HepG2 (cell line): ENCODE results near the gene PMFBP1. TPM values are rescaled to one million over a fixed set of nuclear protein-coding genes. Genes with fewer than 3 reads are reported as not detected.

Experiments
- ARHGAP35 ChIP-seq: sonication (generic); formaldehyde crosslinking; IDR thresholded peaks from 2 replicates; pipeline ENCODE4 v1.9.0; 2022; ENCODE audit warnings: mild to moderate bottlenecking, inconsistent platforms, moderate library complexity, missing genetic modification reagents, borderline replicate concordance
- CREM ChIP-seq, 2 experiments: sonication (generic) in 1 of 2; formaldehyde crosslinking in 1 of 2; IDR thresholded peaks; 2 replicates each; pipeline versions ENCODE4 v1.4.0 to v1.6.1; 2016 to 2020; ENCODE audit warnings: antibody characterized with exemption in 1 of 2, mild to moderate bottlenecking in 1 of 2, missing genetic modification reagents in 1 of 2
- DMAP1 ChIP-seq: IDR thresholded peaks from 2 replicates; pipeline ENCODE4 v1.6.1; 2016
- EZH2 ChIP-seq: conservative IDR thresholded peaks from 2 replicates; pipeline ENCODE4 v1.6.1; 2012; ENCODE audit warnings: mild to moderate bottlenecking, low read depth, low read length, moderate library complexity
- GATA4 ChIP-seq: sonication (generic); IDR thresholded peaks from 2 replicates; pipeline ENCODE4 v1.6.1; 2016; ENCODE audit warnings: antibody characterized with exemption, low read depth, borderline replicate concordance
- GTF3A ChIP-seq: sonication (generic); formaldehyde crosslinking; conservative IDR thresholded peaks from 2 replicates; pipeline ENCODE4 v1.4.0; 2020; ENCODE audit warnings: mild to moderate bottlenecking, missing genetic modification reagents
- IRF2 ChIP-seq: IDR thresholded peaks from 2 replicates; pipeline ENCODE4 v1.6.1; 2018; ENCODE audit warnings: missing genetic modification reagents, missing compliant biosample characterization
- MIER3 ChIP-seq: IDR thresholded peaks from 2 replicates; pipeline ENCODE4 v1.6.1; 2016; ENCODE audit warnings: missing compliant biosample characterization, borderline replicate concordance
- MTF2 ChIP-seq: sonication (generic); formaldehyde crosslinking; IDR thresholded peaks from 2 replicates; pipeline ENCODE4 v1.5.0; 2020; ENCODE audit warnings: missing genetic modification reagents, borderline replicate concordance
- NR2C2 ChIP-seq: sonication (generic); formaldehyde crosslinking; IDR thresholded peaks from 2 replicates; pipeline ENCODE4 v1.4.0; 2020; ENCODE audit warnings: missing genetic modification reagents, mild to moderate bottlenecking, moderate library complexity, borderline replicate concordance
- POLR2AphosphoS5 ChIP-seq: IDR thresholded peaks from 2 replicates; pipeline ENCODE4 v1.6.1; 2012; ENCODE audit warnings: low read depth, low read length
- RARG ChIP-seq: sonication (generic); formaldehyde crosslinking; IDR thresholded peaks from 2 replicates; pipeline ENCODE4 v1.4.0; 2020; ENCODE audit warnings: low read depth, mild to moderate bottlenecking, missing genetic modification reagents
- TAF1 ChIP-seq: sonication (generic); formaldehyde crosslinking; IDR thresholded peaks from 2 replicates; pipeline ENCODE4 v1.4.0; 2020; ENCODE audit warnings: missing genetic modification reagents
- TRIM24 ChIP-seq: sonication (generic); formaldehyde crosslinking; IDR thresholded peaks from 2 replicates; pipeline ENCODE4 v1.8.0; 2022; ENCODE audit warnings: mild to moderate bottlenecking, missing genetic modification reagents
- ZFP1 ChIP-seq: IDR thresholded peaks from 2 replicates; pipeline ENCODE4 v1.6.1; 2016
- ZNF230 ChIP-seq: sonication (generic); formaldehyde crosslinking; IDR thresholded peaks from 2 replicates; pipeline ENCODE4 v1.4.0; 2020; ENCODE audit warnings: mild to moderate bottlenecking, missing genetic modification reagents
- ZNF550 ChIP-seq: sonication (generic); formaldehyde crosslinking; IDR thresholded peaks from 2 replicates; pipeline ENCODE4 v1.4.0; 2020; ENCODE audit warnings: mild to moderate bottlenecking, missing genetic modification reagents, borderline replicate concordance
- ZNF768 ChIP-seq: sonication (generic); formaldehyde crosslinking; IDR thresholded peaks from 2 replicates; pipeline ENCODE4 v1.4.0; 2020; ENCODE audit warnings: missing genetic modification reagents
- polyA plus RNA-seq, 8 experiments: library from polyadenylated mRNA; depleted of rRNA in 3 of 8; stranded (reverse) in 7 of 8; unstranded in 1 of 8; fragments of >200 nt; fragmentation: Illumina TruSeq in 4 of 8; extraction: Trizol in 4 of 8; gene quantifications; 2 replicates each; pipeline versions ENCODE4 v1.2.1 to v1.2.3, GENCODE V29; 2011 to 2016; ENCODE audit warnings: low read depth in 4 of 8, missing spikeins in 1 of 8, mixed read lengths in 1 of 8; ENCODE audit not compliant: insufficient read depth in 1 of 8
- total RNA-seq, 5 experiments: library from RNA; depleted of rRNA; stranded (reverse); fragments of >200 nt; fragmentation: Illumina TruSeq; extraction: Trizol; gene quantifications; 2 replicates each; pipeline ENCODE4 v1.2.3, GENCODE V29; 2016; ENCODE audit warnings: low read depth in 1 of 5
- TF ChIP-seq, protein P1 (sequence below): sonication (generic); formaldehyde crosslinking; IDR thresholded peaks from 2 replicates; pipeline ENCODE4 v1.8.0; 2022; ENCODE audit warnings: mild to moderate bottlenecking, missing genetic modification reagents, borderline replicate concordance
- TF ChIP-seq, protein P2 (sequence below): sonication (generic); formaldehyde crosslinking; IDR thresholded peaks from 2 replicates; pipeline ENCODE4 v1.4.0; 2020; ENCODE audit warnings: missing genetic modification reagents
- TF ChIP-seq, protein P3 (sequence below): IDR thresholded peaks from 2 replicates; pipeline ENCODE4 v1.4.0; 2020; ENCODE audit warnings: mild to moderate bottlenecking, missing genetic modification reagents
- TF ChIP-seq, protein P4 (sequence below): sonication (generic); formaldehyde crosslinking; IDR thresholded peaks from 2 replicates; pipeline ENCODE4 v1.4.0; 2020; ENCODE audit warnings: missing genetic modification reagents, mild to moderate bottlenecking, borderline replicate concordance

PMFBP1 gene
- total and polyA plus RNA-seq, 2 of the 13 experiments (the other 11 are each of a cell fraction or from before 2014, with no cell fraction given) = 1.9 to 3.8 TPM

DNA sequence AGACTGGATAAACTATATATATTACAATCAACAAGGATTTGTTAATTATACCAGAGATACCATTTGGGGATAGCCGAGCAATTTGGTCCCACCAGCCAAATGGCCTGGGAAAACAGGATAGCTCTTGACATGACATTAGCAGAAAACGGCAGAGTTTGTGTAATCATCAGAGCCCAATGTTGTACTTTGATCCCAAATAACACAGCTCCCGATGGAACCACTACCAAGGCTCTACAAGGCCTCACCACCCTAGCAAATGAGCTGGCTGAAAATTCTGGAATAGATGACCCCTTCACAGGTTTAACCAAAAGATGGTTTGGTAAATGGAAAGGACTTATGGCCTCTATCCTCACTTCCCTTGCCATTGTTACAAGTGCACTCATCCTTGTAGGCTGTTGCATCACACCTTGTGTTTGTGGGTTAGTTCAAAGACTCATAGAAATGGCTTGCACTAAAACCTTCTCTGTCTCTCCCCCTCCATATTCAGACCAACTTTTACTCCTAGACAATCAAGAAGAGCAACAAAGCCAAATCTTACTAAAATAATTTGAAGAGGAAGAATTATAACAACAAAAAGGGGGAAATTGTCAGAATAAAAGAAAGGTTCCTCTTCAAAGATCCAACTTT lies 88.1 kb downstream of the PMFBP1 start (continued):
- no peak for TF ChIP-seq MIER3
- no peak for TF ChIP-seq ARHGAP35
- TF ChIP-seq, protein P1, sequence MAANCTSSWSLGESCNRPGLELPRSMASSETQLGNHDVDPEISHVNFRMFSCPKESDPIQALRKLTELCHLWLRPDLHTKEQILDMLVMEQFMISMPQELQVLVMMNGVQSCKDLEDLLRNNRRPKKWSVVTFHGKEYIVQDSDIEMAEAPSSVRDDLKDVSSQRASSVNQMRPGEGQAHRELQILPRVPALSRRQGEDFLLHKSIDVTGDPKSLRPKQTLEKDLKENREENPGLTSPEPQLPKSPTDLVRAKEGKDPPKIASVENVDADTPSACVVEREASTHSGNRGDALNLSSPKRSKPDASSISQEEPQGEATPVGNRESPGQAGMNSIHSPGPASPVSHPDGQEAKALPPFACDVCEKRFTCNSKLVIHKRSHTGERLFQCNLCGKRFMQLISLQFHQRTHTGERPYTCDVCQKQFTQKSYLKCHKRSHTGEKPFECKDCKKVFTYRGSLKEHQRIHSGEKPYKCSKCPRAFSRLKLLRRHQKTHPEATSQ = no peak
- no peak for TF ChIP-seq DMAP1 (CRISPR knock-in tag)
- TF ChIP-seq TRIM24 = no peak
- no peak for TF ChIP-seq ZFP1
- TF ChIP-seq, protein P2, sequence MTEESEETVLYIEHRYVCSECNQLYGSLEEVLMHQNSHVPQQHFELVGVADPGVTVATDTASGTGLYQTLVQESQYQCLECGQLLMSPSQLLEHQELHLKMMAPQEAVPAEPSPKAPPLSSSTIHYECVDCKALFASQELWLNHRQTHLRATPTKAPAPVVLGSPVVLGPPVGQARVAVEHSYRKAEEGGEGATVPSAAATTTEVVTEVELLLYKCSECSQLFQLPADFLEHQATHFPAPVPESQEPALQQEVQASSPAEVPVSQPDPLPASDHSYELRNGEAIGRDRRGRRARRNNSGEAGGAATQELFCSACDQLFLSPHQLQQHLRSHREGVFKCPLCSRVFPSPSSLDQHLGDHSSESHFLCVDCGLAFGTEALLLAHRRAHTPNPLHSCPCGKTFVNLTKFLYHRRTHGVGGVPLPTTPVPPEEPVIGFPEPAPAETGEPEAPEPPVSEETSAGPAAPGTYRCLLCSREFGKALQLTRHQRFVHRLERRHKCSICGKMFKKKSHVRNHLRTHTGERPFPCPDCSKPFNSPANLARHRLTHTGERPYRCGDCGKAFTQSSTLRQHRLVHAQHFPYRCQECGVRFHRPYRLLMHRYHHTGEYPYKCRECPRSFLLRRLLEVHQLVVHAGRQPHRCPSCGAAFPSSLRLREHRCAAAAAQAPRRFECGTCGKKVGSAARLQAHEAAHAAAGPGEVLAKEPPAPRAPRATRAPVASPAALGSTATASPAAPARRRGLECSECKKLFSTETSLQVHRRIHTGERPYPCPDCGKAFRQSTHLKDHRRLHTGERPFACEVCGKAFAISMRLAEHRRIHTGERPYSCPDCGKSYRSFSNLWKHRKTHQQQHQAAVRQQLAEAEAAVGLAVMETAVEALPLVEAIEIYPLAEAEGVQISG (CRISPR knock-in tag) = peak; percentile 58; the same call in 1 of the 2 replicates
- TF ChIP-seq IRF2 (CRISPR knock-in tag) = 0 out of 2 replicates have a peak, but pooled peaks have one; percentile 13
- TF ChIP-seq ZNF550 = no peak
- peak; percentile 26; the same call in 1 of the 2 replicates for TF ChIP-seq NR2C2 (CRISPR knock-in tag)
- TF ChIP-seq CREM (IDR thresholded peaks at IDR 0.05) = peak; percentile 37; the same call in 1 of the 2 replicates
- no peak for TF ChIP-seq CREM (CRISPR knock-in tag; IDR thresholded peaks at IDR 0.05)
- no peak for TF ChIP-seq GTF3A
- no peak for TF ChIP-seq ZNF230 (CRISPR knock-in tag)
- no peak for TF ChIP-seq RARG
- TF ChIP-seq, protein P3, sequence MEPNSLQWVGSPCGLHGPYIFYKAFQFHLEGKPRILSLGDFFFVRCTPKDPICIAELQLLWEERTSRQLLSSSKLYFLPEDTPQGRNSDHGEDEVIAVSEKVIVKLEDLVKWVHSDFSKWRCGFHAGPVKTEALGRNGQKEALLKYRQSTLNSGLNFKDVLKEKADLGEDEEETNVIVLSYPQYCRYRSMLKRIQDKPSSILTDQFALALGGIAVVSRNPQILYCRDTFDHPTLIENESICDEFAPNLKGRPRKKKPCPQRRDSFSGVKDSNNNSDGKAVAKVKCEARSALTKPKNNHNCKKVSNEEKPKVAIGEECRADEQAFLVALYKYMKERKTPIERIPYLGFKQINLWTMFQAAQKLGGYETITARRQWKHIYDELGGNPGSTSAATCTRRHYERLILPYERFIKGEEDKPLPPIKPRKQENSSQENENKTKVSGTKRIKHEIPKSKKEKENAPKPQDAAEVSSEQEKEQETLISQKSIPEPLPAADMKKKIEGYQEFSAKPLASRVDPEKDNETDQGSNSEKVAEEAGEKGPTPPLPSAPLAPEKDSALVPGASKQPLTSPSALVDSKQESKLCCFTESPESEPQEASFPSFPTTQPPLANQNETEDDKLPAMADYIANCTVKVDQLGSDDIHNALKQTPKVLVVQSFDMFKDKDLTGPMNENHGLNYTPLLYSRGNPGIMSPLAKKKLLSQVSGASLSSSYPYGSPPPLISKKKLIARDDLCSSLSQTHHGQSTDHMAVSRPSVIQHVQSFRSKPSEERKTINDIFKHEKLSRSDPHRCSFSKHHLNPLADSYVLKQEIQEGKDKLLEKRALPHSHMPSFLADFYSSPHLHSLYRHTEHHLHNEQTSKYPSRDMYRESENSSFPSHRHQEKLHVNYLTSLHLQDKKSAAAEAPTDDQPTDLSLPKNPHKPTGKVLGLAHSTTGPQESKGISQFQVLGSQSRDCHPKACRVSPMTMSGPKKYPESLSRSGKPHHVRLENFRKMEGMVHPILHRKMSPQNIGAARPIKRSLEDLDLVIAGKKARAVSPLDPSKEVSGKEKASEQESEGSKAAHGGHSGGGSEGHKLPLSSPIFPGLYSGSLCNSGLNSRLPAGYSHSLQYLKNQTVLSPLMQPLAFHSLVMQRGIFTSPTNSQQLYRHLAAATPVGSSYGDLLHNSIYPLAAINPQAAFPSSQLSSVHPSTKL (CRISPR knock-in tag) = peak; percentile 80
- TF ChIP-seq, protein P4, sequence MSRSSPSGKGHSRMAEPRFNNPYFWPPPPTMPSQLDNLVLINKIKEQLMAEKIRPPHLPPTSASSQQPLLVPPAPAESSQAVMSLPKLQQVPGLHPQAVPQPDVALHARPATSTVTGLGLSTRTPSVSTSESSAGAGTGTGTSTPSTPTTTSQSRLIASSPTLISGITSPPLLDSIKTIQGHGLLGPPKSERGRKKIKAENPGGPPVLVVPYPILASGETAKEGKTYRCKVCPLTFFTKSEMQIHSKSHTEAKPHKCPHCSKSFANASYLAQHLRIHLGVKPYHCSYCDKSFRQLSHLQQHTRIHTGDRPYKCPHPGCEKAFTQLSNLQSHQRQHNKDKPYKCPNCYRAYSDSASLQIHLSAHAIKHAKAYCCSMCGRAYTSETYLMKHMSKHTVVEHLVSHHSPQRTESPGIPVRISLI (CRISPR knock-in tag) = no peak
- no peak for TF ChIP-seq GATA4
- TF ChIP-seq TAF1 = no peak
- TF ChIP-seq EZH2 = no peak
- no peak for TF ChIP-seq ZNF768
- no peak for TF ChIP-seq MTF2 (CRISPR knock-in tag)
- peak; percentile 25; the same call in 1 of the 2 replicates for TF ChIP-seq POLR2AphosphoS5
